HG03060 (cell line): Measurements from ENCODE around the gene NFIA.

ENCODE experiments used
- ATAC-seq: cut with Tn5 transposase; IDR thresholded peaks from one replicate; pipeline ENCODE4 v1.9.1; 2021; ENCODE audit warnings: low read depth, moderate number of reproducible peaks; ENCODE audit not compliant: unreplicated experiment

The NFIA gene

DNA sequence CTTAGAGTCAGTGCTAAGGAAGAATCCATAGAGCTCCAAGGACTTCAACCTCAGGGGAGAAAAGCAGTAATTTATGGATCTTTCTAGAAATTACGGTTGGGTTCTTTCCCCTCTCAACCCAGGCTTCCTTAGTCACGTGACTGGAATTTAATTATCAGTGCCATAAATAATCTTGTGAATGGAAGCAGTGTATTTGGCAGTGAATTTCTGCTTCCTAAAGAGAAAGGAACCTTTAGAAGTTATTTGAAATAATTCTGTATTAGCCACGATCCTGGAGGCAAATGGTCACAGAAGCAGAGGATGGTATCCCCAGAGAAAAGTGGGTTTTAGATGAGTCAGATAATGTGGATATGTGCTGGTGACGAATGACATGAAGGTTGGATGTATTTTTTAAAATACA lies 89.6 kb downstream of the NFIA start:
- ATAC-seq, result no peak

DNA sequence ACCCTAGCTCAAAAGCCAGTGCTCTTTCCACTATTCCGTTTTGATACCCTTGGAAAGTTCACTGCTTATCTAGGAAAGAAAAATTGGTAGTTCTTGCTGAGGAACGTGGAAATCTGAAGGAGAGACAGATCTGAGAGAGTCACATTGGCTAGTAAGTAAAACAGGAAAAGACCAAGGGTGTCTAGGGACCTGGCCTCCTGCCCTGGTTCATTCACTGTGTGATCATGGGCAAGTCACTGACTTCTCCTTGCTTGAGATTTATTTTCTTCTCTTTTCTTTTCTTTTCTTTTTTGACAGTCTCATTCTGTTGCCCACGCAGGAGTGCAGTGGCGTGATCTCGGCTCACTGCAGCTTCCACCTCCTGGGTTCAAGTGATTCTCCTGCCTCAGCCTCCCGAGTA lies 90.8 kb downstream of the NFIA start:
- no peak for ATAC-seq

DNA sequence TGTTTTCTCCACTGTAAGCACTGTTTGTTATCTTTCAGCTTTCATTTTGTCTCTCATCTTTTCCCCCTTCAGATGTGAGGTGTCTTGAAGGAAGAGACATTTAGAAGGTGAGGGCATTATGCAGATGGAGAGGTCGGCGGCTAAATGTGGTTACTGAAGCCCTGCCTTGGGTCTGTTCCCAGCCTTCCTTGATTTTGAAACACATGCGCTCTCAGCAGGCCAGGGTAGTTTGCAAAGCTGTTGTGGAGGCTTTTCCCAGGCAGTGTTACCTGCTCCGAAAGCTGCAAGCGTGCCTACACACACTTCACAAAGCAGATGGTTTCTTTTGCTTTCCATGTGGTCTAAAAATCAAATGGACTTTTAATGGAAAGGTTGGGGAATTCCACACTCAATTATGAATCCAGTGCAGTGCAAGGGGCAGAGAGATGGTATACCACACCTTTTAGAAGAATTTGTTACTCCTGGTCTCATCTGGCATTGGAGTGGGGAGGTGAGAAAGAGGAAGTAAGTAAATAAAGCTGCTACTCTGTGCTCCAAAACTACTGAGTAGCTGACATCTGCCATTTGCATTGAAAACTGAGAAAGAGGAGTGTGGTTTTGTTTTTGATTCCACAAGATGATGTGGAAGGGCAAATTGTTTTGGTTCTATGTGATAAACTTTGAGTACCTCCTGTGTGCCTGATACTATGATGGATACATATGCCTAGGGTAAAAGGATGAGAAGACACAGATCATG lies 91.9 kb downstream of the NFIA start:
- ATAC-seq, result no peak

DNA sequence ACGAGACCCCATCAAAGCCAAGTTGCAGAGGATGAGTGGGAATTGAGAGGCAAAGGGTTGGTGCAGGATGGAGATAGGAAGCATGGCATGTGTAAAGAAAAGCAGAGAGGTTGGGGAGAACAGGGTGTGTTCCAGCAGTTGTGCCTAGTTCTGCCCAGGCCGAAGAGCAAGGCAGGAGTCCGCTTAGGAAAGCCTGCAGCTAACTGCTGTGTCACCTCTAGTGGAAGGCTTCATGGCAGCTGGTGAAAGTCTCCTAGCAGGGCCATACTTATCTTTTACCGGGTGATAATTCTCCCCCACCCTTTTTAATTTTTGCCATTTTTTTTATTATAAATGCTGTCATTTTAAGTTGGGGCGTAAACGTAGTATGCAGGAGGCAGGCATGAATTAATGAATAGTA lies 93.6 kb downstream of the NFIA start:
- no peak for ATAC-seq

DNA sequence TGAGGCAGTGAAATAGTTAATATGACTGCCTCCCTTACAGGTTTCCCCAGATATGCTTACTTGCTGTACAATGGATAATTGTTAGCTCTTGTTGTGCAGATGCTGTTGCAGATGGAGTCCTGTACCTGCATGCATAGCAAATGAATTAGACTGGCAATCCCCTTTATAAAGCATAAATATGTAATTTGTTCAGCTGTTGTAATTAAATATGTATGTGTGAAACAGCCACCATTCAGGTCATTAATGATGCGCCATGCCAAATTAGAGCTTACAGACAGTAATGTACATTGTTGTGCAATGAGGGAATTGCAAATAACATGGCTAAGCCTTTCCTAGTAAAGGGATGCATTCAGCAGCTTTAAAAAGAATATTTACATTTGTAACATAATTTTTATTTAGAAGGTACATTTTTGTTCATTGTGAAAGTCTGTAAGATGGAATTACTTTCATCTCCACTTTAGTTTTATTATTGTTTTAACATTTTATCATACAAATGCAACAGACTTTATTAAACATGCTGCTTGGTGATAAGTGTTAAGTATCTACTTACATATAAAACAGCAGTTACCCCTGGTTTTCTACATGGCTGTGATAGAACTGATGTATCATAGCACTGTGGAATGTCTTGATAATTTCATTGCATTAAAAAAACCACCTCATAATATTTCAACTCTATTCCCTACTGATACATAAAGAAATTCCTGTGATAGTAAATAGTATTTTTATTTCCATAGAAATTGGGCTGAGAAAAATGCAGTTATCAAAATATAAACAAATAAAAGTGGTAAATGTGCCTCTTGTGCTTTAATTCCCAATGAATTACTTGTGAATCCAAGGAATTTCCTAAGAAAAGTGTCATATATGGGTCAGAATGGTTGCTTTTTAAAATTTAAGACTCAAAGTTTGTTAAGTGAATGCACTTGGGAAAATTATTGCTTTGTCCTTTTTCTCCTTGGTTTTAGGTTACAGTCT lies 99.0 kb downstream of the NFIA start:
- no peak for ATAC-seq

DNA sequence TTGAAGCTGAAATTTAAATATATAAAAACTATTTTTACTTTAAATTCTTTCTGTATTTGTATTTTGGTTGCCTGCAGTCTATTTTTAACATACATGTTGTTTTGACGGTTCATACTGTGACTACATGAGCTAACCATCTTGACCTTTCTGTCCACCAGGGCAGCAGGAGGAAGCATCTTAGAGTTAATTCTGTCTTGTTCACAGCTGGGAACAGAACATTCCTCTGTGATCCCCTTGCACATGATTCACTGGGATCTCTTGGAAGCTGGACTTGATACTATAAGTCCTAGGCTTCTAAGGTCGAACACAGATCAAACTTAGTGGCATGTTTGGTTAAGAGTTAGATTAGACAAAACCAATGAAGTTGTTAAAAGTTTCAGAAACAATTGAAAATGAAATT lies 99.7 kb downstream of the NFIA start:
- ATAC-seq, result no peak

DNA sequence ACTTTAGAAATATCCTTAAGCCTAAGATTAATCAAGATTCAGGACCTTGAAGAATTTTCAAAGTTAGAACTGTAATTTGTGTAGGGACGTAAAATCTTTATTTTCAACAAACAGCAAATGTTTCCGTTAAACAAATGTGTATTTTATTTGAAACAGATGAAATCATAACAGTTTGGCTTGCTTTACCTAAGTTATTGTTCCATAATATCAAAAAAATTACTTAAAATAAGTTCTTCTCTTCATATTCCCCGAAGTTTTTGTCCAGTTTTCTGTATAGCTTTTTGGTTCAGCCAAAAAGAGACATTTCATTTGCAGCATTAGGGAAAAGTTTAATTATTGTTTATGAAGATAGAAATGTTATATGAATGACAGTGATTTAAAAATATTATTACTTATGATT lies 100.1 kb downstream of the NFIA start:
- ATAC-seq, result no peak

DNA sequence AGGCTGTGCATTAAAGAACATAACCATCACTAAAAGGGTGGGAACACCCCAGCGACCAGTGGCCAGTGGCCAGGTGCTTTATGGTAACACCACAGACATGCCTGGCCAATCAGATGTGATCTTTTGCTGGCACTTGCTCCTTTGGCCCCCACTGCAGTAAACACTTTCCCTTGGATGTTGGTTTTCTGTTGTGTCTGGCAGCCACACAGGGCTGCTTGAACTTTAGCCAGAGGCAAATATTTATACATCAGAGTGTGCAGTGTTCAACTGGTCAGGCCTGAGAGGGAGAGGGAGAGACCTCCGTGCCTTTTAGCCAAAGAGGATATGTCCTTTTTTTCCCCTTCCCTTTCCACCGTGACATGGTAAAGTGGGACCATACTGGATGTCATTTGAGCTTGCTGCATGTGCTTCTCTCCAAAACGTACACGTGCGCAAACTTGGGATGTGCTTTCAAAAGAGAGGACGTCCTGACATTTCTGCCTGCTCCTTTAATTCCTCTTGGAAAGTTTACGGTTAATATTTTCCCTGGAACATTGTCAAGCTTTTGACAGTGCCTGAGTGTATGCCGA lies 101.2 kb downstream of the NFIA start:
- ATAC-seq, result no peak

DNA sequence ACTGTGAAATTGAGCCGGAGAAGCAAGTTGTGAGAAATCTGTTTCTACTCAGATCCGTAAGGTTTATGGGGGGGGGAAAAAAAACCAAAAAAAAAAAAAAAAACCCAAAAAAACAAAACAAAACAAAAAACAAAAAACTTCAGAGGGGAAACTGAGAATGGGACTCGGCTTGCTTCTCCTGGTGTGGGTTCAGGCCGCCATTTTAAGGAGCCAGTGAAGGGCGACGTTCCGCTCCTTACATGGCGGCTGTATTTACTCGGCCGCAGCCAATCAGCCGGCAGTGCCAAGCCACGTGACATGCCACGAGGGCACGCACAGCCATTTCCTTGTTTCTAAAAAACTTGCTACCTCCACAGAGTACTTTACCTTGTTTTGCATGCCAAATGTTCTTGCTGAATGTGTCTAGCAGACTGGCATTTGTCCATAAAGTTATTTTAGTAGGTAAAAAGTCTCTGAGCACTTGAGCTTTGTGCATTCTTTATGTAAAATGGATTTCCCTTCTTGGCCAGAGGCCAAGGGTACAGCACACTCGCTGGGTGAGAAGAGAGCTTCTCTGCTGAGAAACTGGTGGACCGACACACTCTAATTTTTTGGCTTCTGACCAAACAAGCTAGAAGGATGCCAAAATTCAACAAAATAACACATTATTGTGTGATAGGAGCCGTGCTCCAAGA lies 101.8 kb downstream of the NFIA start:
- no peak for ATAC-seq

DNA sequence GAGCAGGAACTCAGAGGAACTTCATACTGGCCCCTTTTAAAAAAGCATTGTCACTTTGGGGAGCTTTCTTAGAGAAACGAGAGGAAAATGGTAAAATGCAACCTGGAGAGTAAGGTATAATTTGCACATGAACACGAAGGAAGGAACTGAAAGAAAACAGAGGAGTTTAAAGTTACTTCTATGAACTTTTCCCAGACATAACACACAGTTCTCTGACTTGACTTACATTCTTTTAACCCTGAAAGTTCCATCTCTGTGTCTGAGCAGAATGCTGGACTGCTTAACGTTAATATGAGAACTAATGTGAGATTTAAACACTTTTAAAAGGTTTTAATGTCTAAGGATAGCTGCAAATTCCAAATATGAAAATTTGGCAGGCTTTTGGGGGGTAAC lies 102.3 kb downstream of the NFIA start:
- no peak for ATAC-seq

DNA sequence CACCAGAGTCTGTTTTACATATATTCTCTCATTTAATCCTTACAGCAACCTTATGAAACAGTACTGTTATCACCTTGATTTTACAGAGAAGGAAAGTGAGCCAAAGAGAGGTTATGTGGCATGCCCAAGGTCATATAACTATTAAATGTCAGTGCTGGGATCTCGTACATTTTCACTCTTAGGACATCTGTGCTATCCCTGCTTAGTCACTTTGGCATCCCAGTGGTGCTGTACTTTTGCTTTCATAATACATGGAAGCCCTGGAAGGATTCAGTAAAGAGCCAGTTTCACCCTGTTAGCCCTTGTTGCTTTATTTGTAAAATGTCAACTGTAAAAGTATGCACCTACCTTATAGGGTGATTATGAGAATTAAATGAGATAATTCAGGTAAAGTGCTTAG lies 104.4 kb downstream of the NFIA start:
- no peak for ATAC-seq

DNA sequence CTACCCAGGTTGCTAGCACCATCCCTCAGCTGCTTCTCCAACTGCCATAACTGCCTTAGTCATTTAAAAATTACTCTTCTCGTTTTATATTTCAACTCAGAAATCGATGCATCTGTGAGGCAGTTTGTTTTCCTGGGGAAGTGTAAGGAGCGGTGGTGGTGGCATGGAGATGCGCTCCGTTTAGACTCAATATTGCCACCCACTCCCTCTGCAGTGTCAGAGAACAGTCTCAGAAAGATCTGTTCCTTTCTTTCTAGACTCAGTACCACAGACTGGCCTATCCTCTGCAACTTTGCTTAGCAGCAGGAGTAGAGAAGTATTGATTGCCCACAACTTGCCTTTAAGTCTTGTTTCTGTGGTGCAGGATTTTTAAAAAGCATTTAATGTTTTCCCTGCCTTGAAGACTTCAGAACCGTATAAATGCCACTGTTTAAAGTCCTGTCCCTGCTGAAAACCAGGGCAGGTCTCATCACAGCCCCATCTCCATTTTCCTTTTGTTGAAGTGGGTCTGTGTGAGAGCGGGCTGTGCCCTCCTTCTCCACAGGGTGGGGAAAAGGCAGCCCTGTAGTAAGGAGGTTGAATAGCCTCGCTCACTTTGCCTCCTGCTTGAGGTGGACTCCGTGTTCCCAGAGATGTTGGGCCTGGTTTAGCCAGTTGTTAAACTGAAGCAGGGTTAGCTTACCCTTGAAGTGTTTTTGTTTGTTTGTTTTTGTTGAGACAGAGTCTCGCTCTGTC lies 105.2 kb downstream of the NFIA start:
- ATAC-seq, result no peak

DNA sequence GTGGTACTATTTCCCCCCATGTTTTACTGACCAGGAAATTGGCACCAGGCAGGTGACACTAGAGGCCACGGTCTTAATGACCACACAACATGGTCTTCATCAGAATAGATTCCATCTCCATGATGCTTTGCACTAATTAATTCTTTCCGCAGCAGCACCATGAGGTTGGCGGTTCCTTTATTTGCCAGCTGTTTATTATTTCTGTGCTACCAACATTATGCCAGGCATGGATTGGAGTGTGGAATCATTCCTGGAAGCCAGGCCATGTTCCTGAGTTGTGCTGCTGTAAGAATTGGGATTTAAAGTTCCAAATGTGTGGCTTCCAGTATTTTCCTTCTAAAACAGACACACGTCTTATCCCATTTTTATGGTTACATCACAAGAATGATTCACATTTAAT lies 107.8 kb downstream of the NFIA start:
- no peak for ATAC-seq

DNA sequence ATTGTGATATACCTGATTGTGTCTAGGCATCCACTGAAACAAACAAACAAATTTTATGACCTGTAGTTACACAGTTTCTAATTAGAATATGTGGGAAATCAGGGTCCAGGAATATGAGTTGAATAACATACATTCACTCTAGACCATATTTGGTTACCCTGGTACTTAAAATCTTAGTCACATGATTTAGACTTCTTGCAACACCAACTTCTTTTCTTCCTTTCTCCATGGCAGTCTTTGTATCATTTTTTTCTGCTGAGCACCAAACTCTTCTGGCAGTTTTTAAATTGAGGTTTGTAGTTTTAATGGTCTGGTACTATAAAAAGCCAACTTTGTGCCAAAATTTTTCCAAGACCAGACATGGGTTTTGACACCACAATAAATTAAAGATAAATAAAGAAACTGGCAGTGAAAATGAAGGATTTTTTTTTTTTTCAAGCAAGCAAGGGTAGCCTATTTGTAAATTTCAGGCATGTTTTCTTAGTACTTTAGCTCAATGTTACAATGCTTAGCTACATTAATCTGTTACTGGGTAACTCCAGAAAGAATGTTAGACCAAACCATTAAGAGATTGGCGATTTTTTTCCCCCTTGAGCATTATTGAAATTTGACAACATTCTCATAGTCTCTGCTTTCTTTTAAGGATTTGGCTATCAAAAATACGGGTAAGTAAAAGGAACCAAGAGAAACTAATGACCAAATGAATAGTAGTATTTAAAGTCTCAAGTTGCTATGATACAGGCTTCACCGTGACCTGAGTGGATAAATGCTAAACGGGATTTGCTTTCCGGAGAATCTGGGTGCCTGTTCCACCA lies 108.5 kb downstream of the NFIA start:
- no peak for ATAC-seq

DNA sequence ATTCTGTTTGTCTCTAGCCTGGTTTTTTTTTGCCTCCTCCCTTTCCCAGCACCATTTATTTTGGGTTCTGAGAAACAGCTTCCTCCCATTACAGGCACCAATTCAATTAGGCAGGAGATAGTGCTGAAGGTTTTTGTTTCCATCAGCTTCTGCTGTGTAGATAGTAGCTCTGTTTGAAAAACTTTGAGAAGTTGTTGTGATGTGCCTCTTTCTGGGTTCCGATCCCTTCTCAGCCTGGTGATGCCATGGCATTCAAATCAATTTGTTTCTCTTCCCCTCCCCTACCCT lies 109.0 kb downstream of the NFIA start:
- no peak for ATAC-seq

DNA sequence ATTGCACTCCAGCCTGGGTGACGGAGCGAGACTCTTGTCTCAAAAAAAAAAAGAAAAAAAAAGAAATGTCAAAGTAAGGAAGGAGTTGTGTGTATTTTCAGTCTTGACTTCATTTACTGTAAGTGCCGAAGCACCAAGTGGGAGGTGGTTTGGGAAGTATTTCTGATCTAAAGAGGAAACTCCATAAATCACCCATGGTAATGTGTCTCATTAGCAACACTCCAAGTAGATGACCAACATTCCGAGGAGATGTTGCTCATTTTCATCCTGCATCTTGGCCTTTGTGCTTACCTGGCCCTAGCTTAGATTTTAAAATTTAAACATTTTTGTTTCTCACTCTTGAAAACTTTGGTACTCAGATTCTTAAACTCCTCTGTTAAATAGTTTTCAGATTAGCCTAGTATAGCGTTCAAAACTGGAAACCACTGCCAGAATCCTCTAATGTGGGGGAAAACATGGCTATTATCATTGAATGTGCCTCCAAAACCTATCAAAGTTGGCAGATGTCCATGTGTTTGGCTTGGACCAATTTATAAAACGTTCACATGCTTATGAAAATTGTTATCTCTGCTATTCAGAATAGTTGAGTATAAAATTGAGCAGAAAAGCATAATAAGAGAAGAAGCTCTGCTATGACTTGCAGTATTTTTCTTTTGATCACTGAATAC lies 110.4 kb downstream of the NFIA start:
- no peak for ATAC-seq

DNA sequence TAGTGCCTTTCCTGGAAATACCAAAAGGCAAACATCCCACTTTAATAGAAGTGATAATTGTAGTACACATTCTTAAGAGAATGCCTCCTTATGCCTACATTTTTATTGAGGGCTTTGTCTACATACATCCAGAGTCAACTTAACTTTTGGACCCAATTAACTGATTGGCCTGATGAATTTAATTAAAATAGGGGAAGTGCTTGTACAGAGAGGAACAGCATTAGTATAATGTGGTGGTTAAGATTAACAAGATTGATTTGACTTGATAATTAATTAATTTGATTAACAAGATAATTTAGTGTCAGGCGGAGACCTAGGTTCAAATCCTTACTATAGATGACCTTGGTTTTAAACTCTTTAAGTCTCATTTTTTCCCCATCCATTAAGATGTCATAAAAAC lies 111.4 kb downstream of the NFIA start:
- no peak for ATAC-seq

DNA sequence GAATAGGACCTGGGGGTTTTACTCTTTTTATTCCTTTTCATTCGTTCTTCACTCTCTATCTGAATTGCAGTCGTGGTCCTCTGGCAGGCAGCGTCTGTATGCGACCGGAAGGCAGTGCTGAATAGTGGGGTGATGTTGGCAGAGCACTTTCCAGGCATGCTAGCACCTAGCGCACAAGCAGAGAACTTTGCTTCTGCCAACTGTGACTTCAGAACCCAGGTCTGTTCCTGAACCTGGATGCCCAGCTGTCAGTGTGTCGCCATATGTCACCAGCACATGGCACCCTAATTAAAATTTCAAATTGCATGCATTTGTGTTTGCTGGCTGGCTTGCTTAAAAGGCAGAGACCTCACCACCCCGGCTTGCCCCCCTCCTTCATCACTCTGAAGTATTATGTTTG lies 116.2 kb downstream of the NFIA start:
- no peak for ATAC-seq

DNA sequence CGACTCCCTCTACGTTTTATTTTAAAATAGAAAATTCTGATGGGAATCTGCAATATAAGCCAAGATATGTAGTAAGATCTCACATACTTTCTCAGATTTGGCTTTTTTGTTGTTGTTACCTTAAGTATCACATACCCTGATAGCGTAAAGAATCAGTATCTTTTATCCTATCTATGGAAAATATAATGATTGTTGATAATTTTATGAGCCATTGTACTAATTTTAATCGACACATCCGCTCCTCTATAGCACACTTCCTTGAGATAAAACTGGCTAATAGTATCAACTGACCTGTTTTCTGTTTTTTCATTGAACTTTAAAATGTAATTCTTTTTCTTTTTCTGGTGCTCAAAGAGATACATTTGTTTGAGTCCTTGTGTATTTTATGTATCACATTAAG lies 118.7 kb downstream of the NFIA start:
- ATAC-seq, result no peak
